H1 (cell line): ENCODE data around the gene MGAT5. TPM values are rescaled to one million over a fixed set of nuclear protein-coding genes. Genes with fewer than 3 reads are reported as not detected.

Experiments used
- CTCF ChIA-PET: fragments of 300-600 bp; sonication (Branson Sonifier 250); formaldehyde crosslinking; loops from one replicate; lab custom pipeline; 2021; ENCODE audit not compliant: partially characterized antibody; lab: Charles Lee
- POLR2A ChIA-PET: fragments of 300-600 bp; sonication (Branson Sonifier 250); formaldehyde crosslinking; loops from one replicate; lab custom pipeline; 2021; ENCODE audit warnings: inconsistent platforms; ENCODE audit not compliant: partially characterized antibody; lab: Charles Lee
- DNase-seq, 2 experiments: peaks; one replicate each; pipeline versions ENCODE4 v3.0.0 to v3.0.0-alpha.2; 2010 to 2022; ENCODE audit warnings: low spot score in 2 of 2, low read depth in 1 of 2, mixed read lengths in 1 of 2
- FAIRE-seq: peaks from 2 replicates; lab custom pipeline; 2011; peaks lifted over from hg19 to GRCh38; lab: Jason Lieb, UNC
- H2AFZ ChIP-seq: 2 replicates; pipeline ENCODE4 v1.8.1; 2012; ENCODE audit warnings: low read length, inconsistent platforms
- H2AK5ac ChIP-seq: 2 replicates; pipeline ENCODE4 v1.6.1; 2013; ENCODE audit warnings: low read depth, low read length
- H2BK120ac ChIP-seq: replicated peaks from 2 replicates; pipeline ENCODE3; 2013; ENCODE audit warnings: low read depth, low read length, inconsistent platforms
- H2BK12ac ChIP-seq: 2 replicates; pipeline ENCODE4 v1.6.1; 2013; ENCODE audit warnings: low read depth, low read length
- H2BK15ac ChIP-seq: 2 replicates; pipeline ENCODE4 v1.6.1; 2013; ENCODE audit warnings: low read length
- H2BK20ac ChIP-seq: 2 replicates; pipeline ENCODE4 v1.6.1; 2013; ENCODE audit warnings: low read length
- H2BK5ac ChIP-seq: 2 replicates; pipeline ENCODE4 v1.6.1; 2013; ENCODE audit warnings: low read depth, low read length
- H3K14ac ChIP-seq: 2 replicates; pipeline ENCODE4 v1.6.1; 2013; ENCODE audit warnings: inconsistent platforms; ENCODE audit not compliant: insufficient read length
- H3K18ac ChIP-seq: 2 replicates; pipeline ENCODE4 v1.6.1; 2013; ENCODE audit warnings: low read length; ENCODE audit errors: extremely low read depth
- H3K23ac ChIP-seq: 2 replicates; pipeline ENCODE4 v1.6.1; 2013; ENCODE audit warnings: inconsistent platforms; ENCODE audit not compliant: insufficient read length
- H3K23me2 ChIP-seq: 2 replicates; pipeline ENCODE4 v1.6.1; 2013; ENCODE audit warnings: low read depth, low read length
- H3K27ac ChIP-seq: 2 replicates; pipeline ENCODE4 v1.6.1; 2011; ENCODE audit warnings: low read depth, low read length, inconsistent platforms
- H3K27me3 ChIP-seq, 4 experiments: replicated peaks in 1 of 4; 1 replicate in 1 of 4; 2 replicates in 3 of 4; pipeline versions ENCODE4 v1.6.1 to v1.8.1; 2011 to 2013; ENCODE audit warnings: low read length in 3 of 4, mild to moderate bottlenecking in 3 of 4, inconsistent platforms in 2 of 4, mixed read lengths in 2 of 4, moderate library complexity in 1 of 4; ENCODE audit not compliant: control insufficient read depth in 3 of 4, insufficient read depth in 3 of 4; ENCODE audit errors: extremely low read depth in 1 of 4
- H3K36me3 ChIP-seq, 4 experiments: 2 replicates each; pipeline versions ENCODE4 v1.6.1 to v1.8.1; 2011 to 2013; ENCODE audit warnings: mild to moderate bottlenecking in 4 of 4, low read length in 3 of 4, moderate library complexity in 2 of 4, control low read depth in 1 of 4, inconsistent platforms in 1 of 4; ENCODE audit not compliant: insufficient read depth in 4 of 4, control insufficient read depth in 2 of 4
- H3K4ac ChIP-seq: replicated peaks from 2 replicates; pipeline ENCODE3; 2013; ENCODE audit warnings: low read length, low read depth, mixed read lengths, inconsistent platforms; ENCODE audit not compliant: insufficient read length
- H3K4me1 ChIP-seq, 4 experiments: replicated peaks in 1 of 4; 1 replicate in 1 of 4; 2 replicates in 3 of 4; pipeline versions ENCODE4 v1.6.1 to v1.8.1; 2011 to 2013; ENCODE audit warnings: low read length in 3 of 4, inconsistent platforms in 2 of 4, mixed read lengths in 1 of 4; ENCODE audit not compliant: insufficient read depth in 4 of 4, control insufficient read depth in 3 of 4
- H3K4me2 ChIP-seq, 2 experiments: 2 replicates each; pipeline versions ENCODE4 v1.6.1 to v1.8.1; 2011 to 2013; ENCODE audit warnings: low read depth in 2 of 2, low read length in 2 of 2, control low read depth in 1 of 2, inconsistent platforms in 1 of 2, mild to moderate bottlenecking in 1 of 2; ENCODE audit not compliant: insufficient read depth in 1 of 2
- H3K4me3 ChIP-seq, 4 experiments: fragments of 200-600, 300-600 bp in 1 of 4; sonication (generic), shearing (Covaris generic), sonication (Bioruptor Twin) in 1 of 4; 2 replicates each; pipeline versions ENCODE4 v1.5.1 to v1.8.1; 2011 to 2016; ENCODE audit warnings: low read length in 4 of 4, low read depth in 3 of 4, control low read depth in 2 of 4, inconsistent platforms in 2 of 4, mild to moderate bottlenecking in 2 of 4, mixed read lengths in 1 of 4, moderate library complexity in 1 of 4; ENCODE audit not compliant: insufficient read depth in 2 of 4; ENCODE audit errors: extremely low read depth in 1 of 4
- H3K56ac ChIP-seq: replicated peaks from 2 replicates; pipeline ENCODE3; 2013; ENCODE audit warnings: low read depth, mild to moderate bottlenecking, mixed read lengths, low read length, inconsistent platforms; ENCODE audit not compliant: insufficient read length
- H3K79me1 ChIP-seq: 2 replicates; pipeline ENCODE4 v1.6.1; 2013; ENCODE audit warnings: low read depth, low read length, control low read depth
- H3K79me2 ChIP-seq, 2 experiments: 2 replicates each; pipeline versions ENCODE4 v1.6.1 to v1.8.1; 2012 to 2013; ENCODE audit warnings: low read length in 2 of 2, mild to moderate bottlenecking in 2 of 2, inconsistent platforms in 1 of 2; ENCODE audit not compliant: insufficient read depth in 2 of 2, control insufficient read depth in 1 of 2
- H3K9ac ChIP-seq, 4 experiments: replicated peaks in 1 of 4; 1 replicate in 1 of 4; 2 replicates in 3 of 4; pipeline versions ENCODE4 v1.6.1 to v1.8.1; 2011 to 2013; ENCODE audit warnings: low read depth in 3 of 4, low read length in 3 of 4, control low read depth in 2 of 4, mild to moderate bottlenecking in 2 of 4, moderate library complexity in 2 of 4, inconsistent platforms in 1 of 4; ENCODE audit errors: extremely low read depth in 1 of 4
- H3K9me3 ChIP-seq, 2 experiments: 2 replicates each; pipeline versions ENCODE4 v1.6.1 to v1.8.1; 2012 to 2013; ENCODE audit warnings: mild to moderate bottlenecking in 2 of 2, moderate library complexity in 2 of 2, control low read depth in 1 of 2, inconsistent platforms in 1 of 2, low read depth in 1 of 2, low read length in 1 of 2, mixed read lengths in 1 of 2; ENCODE audit not compliant: insufficient read depth in 2 of 2
- H4K20me1 ChIP-seq, 2 experiments: replicated peaks in 1 of 2; 2 replicates each; pipeline versions ENCODE3 to v1.8.1; 2011 to 2013; ENCODE audit warnings: inconsistent platforms in 2 of 2, low read length in 2 of 2, mild to moderate bottlenecking in 1 of 2; ENCODE audit not compliant: insufficient read depth in 2 of 2, control insufficient read depth in 1 of 2
- H4K5ac ChIP-seq: 2 replicates; pipeline ENCODE4 v1.6.1; 2013; ENCODE audit warnings: low read length, low read depth, mixed read lengths, inconsistent platforms; ENCODE audit not compliant: insufficient read length
- H4K8ac ChIP-seq: 2 replicates; pipeline ENCODE4 v1.8.0; 2013; ENCODE audit warnings: mild to moderate bottlenecking, moderate library complexity, low read length, inconsistent platforms; ENCODE audit not compliant: insufficient read depth; ENCODE audit errors: extremely low read depth
- H4K91ac ChIP-seq: replicated peaks from 2 replicates; pipeline ENCODE3; 2013; ENCODE audit warnings: low read length, mixed read lengths, inconsistent platforms; ENCODE audit not compliant: insufficient read length
- BACH1 ChIP-seq: IDR thresholded peaks from 2 replicates; pipeline ENCODE4 v1.6.1; 2012; ENCODE audit warnings: low read length, improper control_type of control experiment
- CEBPB ChIP-seq: IDR thresholded peaks from 2 replicates; pipeline ENCODE4 v1.6.1; 2012; ENCODE audit warnings: low read depth, low read length
- HDAC2 ChIP-seq, 2 experiments: fragments of 300-600 bp in 1 of 2; sonication (generic) in 1 of 2; IDR thresholded peaks; 2 replicates each; pipeline ENCODE4 v1.6.1; 2011 to 2012; ENCODE audit warnings: low read depth in 2 of 2, low read length in 2 of 2, mild to moderate bottlenecking in 2 of 2, moderate library complexity in 2 of 2, borderline replicate concordance in 1 of 2, inconsistent platforms in 1 of 2
- SIRT6 ChIP-seq: IDR thresholded peaks from one replicate; pipeline ENCODE4 v1.7.1; 2012; ENCODE audit warnings: low read length, inconsistent platforms
- SIX5 ChIP-seq: IDR thresholded peaks from 2 replicates; pipeline ENCODE4 v1.6.1; 2011; ENCODE audit warnings: mild to moderate bottlenecking, low read depth, low read length
- SP2 ChIP-seq: IDR thresholded peaks from 2 replicates; pipeline ENCODE4 v1.6.1; 2012; ENCODE audit warnings: mild to moderate bottlenecking, low read length, inconsistent platforms
- YY1 ChIP-seq: IDR thresholded peaks from 2 replicates; pipeline ENCODE4 v1.6.1; 2011; ENCODE audit warnings: low read depth, mild to moderate bottlenecking, low read length
- ZNF274 ChIP-seq: IDR thresholded peaks from 2 replicates; pipeline ENCODE4 v1.7.0; 2012; ENCODE audit warnings: low read length, borderline replicate concordance; ENCODE audit errors: extremely low read depth
- WGBS, 2 experiments: shearing (Covaris generic) in 1 of 2; methylation state at CpG; one replicate each; pipeline versions ENCODE4 v1.1.6 to v1.1.7; 2013 to 2015; ENCODE audit warnings: low lambda C conversion rate in 2 of 2, mixed read lengths in 2 of 2, inconsistent platforms in 1 of 2, low coverage in 1 of 2, missing lambda C conversion rate in 1 of 2; ENCODE audit not compliant: insufficient replicate concordance in 2 of 2, insufficient coverage in 1 of 2, insufficient read length in 1 of 2; ENCODE audit errors: extremely low coverage in 1 of 2, missing lambda C conversion rate in 1 of 2; 5-methylcytosine and 5-hydroxymethylcytosine counted together
- polyA plus RNA-seq, 7 experiments: library from polyadenylated mRNA; depleted of rRNA in 3 of 7; stranded (reverse) in 5 of 7; unstranded in 2 of 7; fragments of >200 nt in 5 of 7; fragments of 200-250 nt in 2 of 7; gene quantifications; 1 replicate in 5 of 7; 2 replicates in 1 of 7; 4 replicates in 1 of 7; pipeline versions ENCODE4 v1.2.1 to v1.2.3, GENCODE V29; 2011 to 2013; ENCODE audit warnings: missing spikeins in 2 of 7, mixed read lengths in 2 of 7
- total RNA-seq: library from RNA; stranded (reverse); fragmentation: NEBNext Ultra II Directional; extraction: Animal tissue kit (Norgen Biotek cat#: 25700); gene quantifications from 2 replicates; pipeline ENCODE4 v1.2.1, GENCODE V29; 2021

Gene MGAT5
- total and polyA plus RNA-seq, 2 of the 8 experiments (the other 6 are each of a cell fraction or from before 2014, with no cell fraction given) = 11.2 to 49.2 TPM

- H3K9ac ChIP-seq = no peak overlapping the region
- POLR2A ChIA-PET = no interaction called here
- CTCF ChIA-PET = interaction anchor here (0.6 to 2.1 kb wide), 8 partner anchors 11 to 512 kb away, joined by 3 to 8 read pairs (median 4); no protein-coding TSS in a partner anchor
Measured at GRCh38 chr2:134360745-134361487, 107.0 kb downstream of the MGAT5 start.

More at GRCh38 chr2:134360745-134361487, 107.0 kb downstream of the MGAT5 start:
- DNase-seq = no peak
- Histone ChIP-seq H4K5ac (no peak overlapping the region), H3K27me3 (no peaks in the 10 kb centered on the region), H2BK12ac (no peak overlapping the region), H3K56ac (no peak overlapping the region), H3K27ac (no peak overlapping the region), H2BK20ac (no peak overlapping the region), H3K79me1 (no peaks in the 10 kb centered on the region; the same call in 1 of the 2 replicates), H2BK120ac (no peak overlapping the region), H2BK5ac (no peak overlapping the region), H4K8ac (no peak overlapping the region), H3K4me2 (no peak overlapping the region), H3K18ac (no peak overlapping the region), H2AFZ (no peak overlapping the region), H3K4me3 (no peak overlapping the region), H2BK15ac (no peak overlapping the region), H3K79me2 (no peaks in the 10 kb centered on the region), H3K23ac (no peak overlapping the region), H4K91ac (no peak overlapping the region), H3K36me3 (peaks cover 0 to 10% (median 0%) of the 10 kb centered on the region in 4 experiments; a peak in 3 of 8 replicates), H4K20me1 (no peaks in the 10 kb centered on the region), H3K9me3 (no peaks in the 10 kb centered on the region), H2AK5ac (no peak overlapping the region), H3K23me2 (no peaks in the 10 kb centered on the region), H3K4me1 (no peaks in the 10 kb centered on the region; a peak in 1 of 7 replicates), H3K4ac (no peak overlapping the region), H3K14ac (no peak overlapping the region)
- FAIRE-seq = no peak
- TF ChIP-seq YY1 (no peak), ZNF274 (no peak), CEBPB (no peak), BACH1 (no peak), HDAC2 (IDR thresholded peaks at IDR 0.05; ENCODE audit: borderline replicate concordance in 1 of 2, low read depth in 2 of 2, low read length in 2 of 2) (no peak), SP2 (no peak), SIX5 (no peak), SIRT6 (no peak)
- 90% methylated on average over 10 of the region's 10 CpGs; no CpG with 5 or more reads in 1 of the 2 experiments for WGBS, 2 experiments
